ENCODE results near the gene CGB8. TPM values are rescaled to one million over a fixed set of nuclear protein-coding genes. Genes with fewer than 3 reads are reported as not detected.
"Not testable (repeated sequence)": the region's sequence is repeated elsewhere in the genome, so short reads cannot be mapped to it uniquely, and the experiment has no call there.

Gene CGB8
- total RNA-seq, 1 donor = not detected

DNA sequence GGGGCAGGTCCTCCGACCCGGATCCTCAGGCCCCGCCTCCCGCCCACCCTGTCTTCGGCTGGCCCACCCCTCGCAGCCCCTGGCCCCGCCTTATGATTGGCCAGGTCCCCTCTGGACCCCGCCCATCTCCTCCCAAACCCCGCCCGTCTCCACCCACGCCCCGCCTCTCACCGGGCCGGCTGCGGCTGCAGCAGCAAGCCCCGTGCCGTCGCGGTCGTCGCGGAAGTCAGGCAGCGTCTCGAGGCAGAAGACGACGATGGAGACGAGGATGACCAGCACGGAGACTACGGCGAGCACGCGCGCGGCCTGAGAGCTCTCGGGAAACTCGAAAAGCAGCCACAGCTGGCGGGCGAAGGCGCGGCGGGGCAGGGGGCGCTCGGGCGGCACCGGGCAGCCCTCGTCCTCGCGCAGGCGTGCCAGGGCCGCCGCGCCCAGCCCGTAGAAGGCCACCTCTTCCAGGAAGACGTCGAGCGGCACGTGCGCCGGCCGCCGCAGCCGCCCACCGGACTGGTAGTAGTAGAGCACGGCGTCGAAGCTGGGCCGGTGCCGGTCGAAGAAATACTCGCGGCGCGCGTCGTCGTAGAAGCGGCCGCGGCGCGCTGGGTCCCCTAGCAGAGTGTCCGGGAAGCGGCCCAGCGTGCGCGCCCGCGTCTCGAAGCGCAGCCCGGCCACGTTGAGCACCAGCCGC lies 23.1 kb upstream of the CGB8 start:
- no peaks in the 10 kb centered on the region for H3K4me1 ChIP-seq (ENCODE audit: insufficient read depth, low read length)
- no peak overlapping the region for H3K4me3 ChIP-seq (ENCODE audit: low read length)
- H3K27me3 ChIP-seq (ENCODE audit: insufficient read depth, low read length) = peaks cover 29% of the 10 kb centered on the region
- H3K9me3 ChIP-seq (ENCODE audit: low read depth, low read length) = no peaks in the 10 kb centered on the region

DNA sequence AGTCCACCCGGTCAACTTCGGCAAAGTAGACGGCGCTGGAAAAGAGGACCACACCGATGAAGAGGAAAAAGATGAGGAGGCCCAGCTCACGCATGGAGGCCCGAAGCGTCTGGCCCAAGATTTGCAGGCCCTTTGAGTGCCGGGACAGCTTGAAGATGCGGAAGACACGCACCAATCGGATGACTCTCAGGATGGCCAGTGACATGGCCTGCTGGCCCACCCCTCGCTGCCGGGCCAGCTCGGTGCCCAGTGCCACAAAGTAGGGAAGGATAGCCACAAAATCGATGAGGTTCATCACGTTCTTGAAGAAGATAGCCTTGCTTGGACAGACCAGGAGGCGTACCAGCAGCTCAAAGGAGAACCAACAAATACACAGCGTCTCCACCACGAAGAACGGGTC lies 21.5 kb upstream of the CGB8 start:
- Histone ChIP-seq H3K4me3 (ENCODE audit: low read length) (no peak overlapping the region), H3K9me3 (ENCODE audit: low read depth, low read length) (no peaks in the 10 kb centered on the region), H3K4me1 (ENCODE audit: insufficient read depth, low read length) (no peaks in the 10 kb centered on the region), H3K27me3 (ENCODE audit: insufficient read depth, low read length) (peaks cover 40% of the 10 kb centered on the region)

DNA sequence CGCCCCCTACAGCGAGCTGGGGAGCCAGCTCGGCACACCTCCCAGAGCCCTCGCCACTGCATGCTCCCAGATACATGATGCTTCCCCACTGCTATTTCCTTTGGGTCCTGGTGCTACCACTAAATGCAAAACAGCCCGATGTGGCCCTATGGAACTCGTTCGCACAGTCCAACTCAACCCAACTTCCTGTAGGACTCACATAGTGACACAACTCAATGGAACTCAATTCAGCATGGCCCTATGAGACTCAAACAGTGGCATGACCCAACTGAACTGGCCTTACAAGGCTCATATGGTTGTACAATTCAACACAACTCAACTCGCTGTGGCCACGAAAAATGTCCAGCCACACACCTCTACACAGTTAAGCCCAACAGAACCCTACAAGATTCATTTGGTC lies 20.1 kb upstream of the CGB8 start:
- Histone ChIP-seq H3K27me3 (ENCODE audit: insufficient read depth, low read length) (peaks cover 42% of the 10 kb centered on the region), H3K4me3 (ENCODE audit: low read length) (no peak overlapping the region), H3K9me3 (ENCODE audit: low read depth, low read length) (no peaks in the 10 kb centered on the region), H3K4me1 (ENCODE audit: insufficient read depth, low read length) (no peaks in the 10 kb centered on the region)

DNA sequence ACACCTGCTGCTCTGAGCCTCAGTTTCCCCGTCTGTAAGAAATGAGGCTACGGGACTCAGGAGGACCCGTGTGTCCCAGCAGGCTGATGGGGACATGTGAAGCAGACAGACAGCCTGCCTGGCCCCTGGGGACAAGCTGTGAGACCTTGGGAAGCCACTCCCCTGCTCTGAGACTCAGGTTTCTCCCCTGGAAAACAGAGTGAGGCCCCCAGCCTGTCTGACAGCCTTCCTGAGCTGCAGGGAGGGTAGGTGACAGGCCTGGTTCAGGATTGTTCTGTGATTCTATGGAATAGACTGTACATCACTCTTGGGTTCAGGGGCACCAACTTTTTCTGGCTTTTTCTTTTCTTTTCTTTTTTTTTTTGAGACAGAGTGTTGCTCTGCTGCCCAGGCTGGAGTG lies 18.6 kb upstream of the CGB8 start:
- Histone ChIP-seq H3K27me3 (ENCODE audit: insufficient read depth, low read length) (peaks cover 30% of the 10 kb centered on the region), H3K4me1 (ENCODE audit: insufficient read depth, low read length) (no peaks in the 10 kb centered on the region), H3K4me3 (ENCODE audit: low read length) (no peak overlapping the region), H3K9me3 (ENCODE audit: low read depth, low read length) (no peaks in the 10 kb centered on the region)

DNA sequence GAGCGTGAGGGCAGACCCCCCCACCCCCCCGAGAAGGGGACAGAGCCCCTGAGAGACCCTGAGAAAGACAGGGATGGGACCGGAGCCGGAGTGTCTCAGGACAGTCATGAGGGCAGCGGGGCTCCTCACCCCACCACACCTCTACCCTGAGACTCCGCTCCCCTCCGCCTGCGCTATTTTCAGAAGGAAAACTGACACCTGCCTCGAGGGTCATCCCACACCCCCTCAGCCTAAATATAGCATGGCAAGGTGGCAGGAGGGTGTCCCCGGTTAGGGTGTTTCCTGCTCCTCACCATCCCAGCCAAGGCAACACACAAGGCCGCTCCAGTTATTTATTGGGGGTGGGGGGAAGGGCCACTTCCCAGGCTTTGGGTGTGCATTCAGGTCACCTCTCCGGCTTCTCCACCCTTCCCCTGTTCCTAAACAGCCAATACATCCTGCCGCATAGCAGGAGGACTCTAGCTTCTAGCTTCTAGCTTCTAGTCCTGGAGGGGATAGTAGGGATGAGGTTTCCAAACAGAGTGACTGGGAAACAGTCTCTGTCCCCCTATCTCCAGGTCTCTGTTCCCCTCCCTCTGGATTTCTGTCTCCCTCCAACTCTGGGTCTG lies 17.1 kb upstream of the CGB8 start:
- H3K27me3 ChIP-seq (ENCODE audit: insufficient read depth, low read length) = peaks cover 29% of the 10 kb centered on the region
- H3K4me1 ChIP-seq (ENCODE audit: insufficient read depth, low read length) = no peaks in the 10 kb centered on the region
- H3K9me3 ChIP-seq (ENCODE audit: low read depth, low read length) = no peaks in the 10 kb centered on the region
- H3K4me3 ChIP-seq (ENCODE audit: low read length) = no peak overlapping the region

- Histone ChIP-seq H3K9me3 (ENCODE audit: low read depth, low read length) (no peaks in the 10 kb centered on the region), H3K4me1 (ENCODE audit: insufficient read depth, low read length) (no peaks in the 10 kb centered on the region), H3K27me3 (ENCODE audit: insufficient read depth, low read length) (peaks cover 32% of the 10 kb centered on the region), H3K4me3 (ENCODE audit: low read length) (no peak within 1 kb of the TSS)
Observed at GRCh38 chr19:49064768-49065611, 16.1 kb upstream of the CGB8 start, which contains the start of gene NTF4. TSS of gene NTF4 (minus strand) at chr19:49064818. CDS start at chr19:49061997, 2,821 bp downstream.

DNA sequence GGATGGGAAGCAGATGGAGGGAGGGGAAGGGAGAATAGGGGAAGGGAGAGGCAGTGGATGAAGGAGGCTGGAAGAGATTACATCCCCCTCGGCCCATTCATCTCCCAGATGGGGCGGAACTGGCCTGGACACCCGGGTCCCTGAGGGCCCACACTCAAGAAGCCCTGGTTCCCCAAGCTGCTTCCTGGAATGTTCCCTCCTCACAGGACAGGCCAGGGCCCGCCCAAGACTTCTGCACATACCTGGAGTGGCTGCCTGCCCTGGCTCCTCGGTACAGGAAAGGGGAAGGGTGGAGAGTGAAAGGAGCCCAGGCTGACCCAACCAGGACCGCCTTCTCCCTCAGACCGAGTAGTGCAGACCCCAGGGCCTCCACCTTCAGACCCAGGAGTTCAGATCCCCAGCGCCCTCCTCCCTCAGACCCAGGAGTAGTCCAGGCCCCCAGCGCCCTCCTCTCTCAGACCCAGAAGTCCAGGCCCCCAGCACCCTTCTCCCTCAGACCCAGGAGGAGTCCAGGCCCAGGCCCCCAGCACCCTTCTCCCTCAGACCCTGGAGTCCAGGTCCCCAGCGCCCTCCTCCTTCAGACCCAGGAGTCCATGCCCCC lies 15.2 kb upstream of the CGB8 start:
- Histone ChIP-seq H3K9me3 (ENCODE audit: low read depth, low read length) (no peaks in the 10 kb centered on the region), H3K27me3 (ENCODE audit: insufficient read depth, low read length) (peaks cover 31% of the 10 kb centered on the region)

DNA sequence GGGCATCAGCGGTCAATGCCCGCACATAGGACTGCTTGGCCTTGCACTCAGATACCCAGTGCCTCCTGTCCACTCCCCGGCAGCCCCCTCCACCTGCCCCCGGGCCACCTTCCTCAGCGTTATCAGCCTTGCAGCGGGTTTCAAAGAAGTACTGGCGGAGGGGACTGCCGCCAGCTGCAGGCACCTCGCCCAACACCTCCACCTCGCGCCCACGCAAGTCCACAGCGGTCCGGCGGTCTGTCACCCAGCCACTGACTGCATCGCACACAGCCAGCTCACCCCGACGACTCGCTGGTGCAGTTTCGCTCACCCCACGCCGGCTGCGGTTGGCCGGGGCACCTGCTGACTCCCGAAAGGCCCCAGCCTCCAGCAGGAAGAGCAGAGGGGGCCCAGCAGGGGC lies 12.5 kb upstream of the CGB8 start:
- H3K27me3 ChIP-seq (ENCODE audit: insufficient read depth, low read length) = peaks cover 38% of the 10 kb centered on the region

More for the DNA sequence above, 15.2 kb upstream of the CGB8 start:
- no peaks in the 10 kb centered on the region for H3K4me1 ChIP-seq (ENCODE audit: insufficient read depth, low read length)
- H3K4me3 ChIP-seq (ENCODE audit: low read length) = no peak overlapping the region

DNA sequence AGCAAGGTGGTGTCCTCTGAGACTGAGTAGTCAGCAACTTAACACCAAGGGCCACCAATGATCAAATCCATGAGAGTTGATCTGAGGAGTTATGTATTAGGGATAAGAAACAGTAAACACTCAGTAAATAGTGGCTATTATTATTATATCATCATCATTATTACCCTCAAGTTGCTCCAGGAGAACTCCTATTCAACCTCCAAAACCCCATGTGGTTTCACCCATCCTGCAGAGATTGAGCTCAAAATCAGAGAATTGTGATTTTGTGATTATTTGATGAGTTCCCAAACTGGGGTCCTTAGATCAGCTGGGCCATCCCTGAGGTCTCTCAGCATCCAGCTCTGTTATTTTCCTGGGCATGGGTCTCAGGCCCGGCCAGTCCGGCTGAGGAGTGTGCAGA lies 12.1 kb upstream of the CGB8 start:
- peaks cover 38% of the 10 kb centered on the region for H3K27me3 ChIP-seq (ENCODE audit: insufficient read depth, low read length)
- H3K9me3 ChIP-seq (ENCODE audit: low read depth, low read length) = no peaks in the 10 kb centered on the region
- peaks cover 19% of the 10 kb centered on the region for H3K4me1 ChIP-seq (ENCODE audit: insufficient read depth, low read length)
- no peak overlapping the region for H3K4me3 ChIP-seq (ENCODE audit: low read length)

More for the DNA sequence above, 12.5 kb upstream of the CGB8 start:
- Histone ChIP-seq H3K4me1 (ENCODE audit: insufficient read depth, low read length) (peaks cover 15% of the 10 kb centered on the region), H3K4me3 (ENCODE audit: low read length) (no peak overlapping the region), H3K9me3 (ENCODE audit: low read depth, low read length) (no peaks in the 10 kb centered on the region)

GRCh38 chr19:49059053-49059452 lies 10.1 kb upstream of the CGB8 start:
- H3K27me3 ChIP-seq (ENCODE audit: insufficient read depth, low read length) = peaks cover 38% of the 10 kb centered on the region
- peaks cover 22% of the 10 kb centered on the region for H3K4me1 ChIP-seq (ENCODE audit: insufficient read depth, low read length)
- no peak overlapping the region for H3K4me3 ChIP-seq (ENCODE audit: low read length)

DNA sequence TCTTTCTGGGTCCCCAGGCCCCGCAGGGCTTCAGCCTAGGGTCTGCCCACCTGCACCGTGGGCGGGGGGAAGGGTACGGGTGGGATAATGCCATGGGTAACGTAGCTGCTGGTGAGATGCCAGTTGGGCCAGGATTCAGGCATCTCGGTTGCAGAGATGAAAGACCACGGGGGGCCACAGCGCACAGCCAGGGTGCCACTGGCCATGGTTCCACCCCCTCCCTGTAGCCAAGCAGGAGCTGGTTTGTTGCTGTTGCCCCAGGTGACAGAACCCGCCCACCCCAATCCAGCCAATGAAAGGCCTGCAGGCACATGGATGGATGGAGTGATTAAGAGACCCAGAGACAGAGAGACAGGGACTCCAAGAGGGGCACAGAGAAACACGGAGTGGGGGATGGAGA lies 9.7 kb upstream of the CGB8 start:
- H3K4me3 ChIP-seq (ENCODE audit: low read length) = no peak overlapping the region
- no peaks in the 10 kb centered on the region for H3K9me3 ChIP-seq (ENCODE audit: low read depth, low read length)
- H3K27me3 ChIP-seq (ENCODE audit: insufficient read depth, low read length) = peaks cover 36% of the 10 kb centered on the region
- peaks cover 22% of the 10 kb centered on the region for H3K4me1 ChIP-seq (ENCODE audit: insufficient read depth, low read length)

More at GRCh38 chr19:49059053-49059452, 10.1 kb upstream of the CGB8 start:
- H3K9me3 ChIP-seq (ENCODE audit: low read depth, low read length) = no peaks in the 10 kb centered on the region

DNA sequence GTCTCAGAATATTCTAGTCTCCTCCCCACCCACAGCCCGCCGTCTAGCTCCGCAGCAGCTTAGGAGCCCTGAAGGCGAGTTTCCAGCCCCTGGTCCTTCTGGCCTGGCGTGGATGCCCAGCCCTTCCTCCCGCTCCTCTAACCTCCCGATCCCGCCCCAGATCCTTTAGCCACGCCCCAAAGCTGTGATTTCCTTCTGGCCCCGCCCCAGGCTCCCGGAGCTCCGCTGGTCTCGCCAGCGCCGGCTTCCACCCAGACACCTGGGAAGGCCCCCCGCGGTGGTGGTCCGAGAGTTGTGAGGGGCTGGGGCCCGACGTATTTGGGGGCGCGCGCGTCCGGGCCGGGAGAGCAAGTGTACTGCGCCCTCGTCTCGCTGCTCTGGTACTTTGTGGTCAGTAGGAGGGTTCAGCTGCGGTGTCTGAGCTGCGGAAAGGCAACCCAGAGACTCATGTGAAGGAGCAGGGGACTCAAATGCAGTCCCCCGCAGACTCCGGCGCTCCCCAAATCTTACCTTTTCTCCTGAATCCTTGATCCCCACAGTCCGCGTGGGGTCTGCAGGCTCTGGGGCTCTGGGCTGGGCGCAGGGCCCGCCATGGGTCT lies 8.8 kb upstream of the CGB8 start, which contains the start of gene CGB7:
Gene CGB7 (minus strand): TSS at position 114 of the 599 bp plus-strand sequence. CDS start 2,374 bp downstream, outside the sequence.
- no peak within 1 kb of the TSS for H3K4me3 ChIP-seq (ENCODE audit: low read length)
- peaks cover 22% of the 10 kb centered on the region for H3K4me1 ChIP-seq (ENCODE audit: insufficient read depth, low read length)
- H3K27me3 ChIP-seq (ENCODE audit: insufficient read depth, low read length) = peaks cover 36% of the 10 kb centered on the region

GRCh38 chr19:49056902-49057596 lies 8.1 kb upstream of the CGB8 start:
- H3K9me3 ChIP-seq (ENCODE audit: low read depth, low read length); H3K4me3 ChIP-seq (ENCODE audit: low read length): not testable (repeated sequence)
- Histone ChIP-seq H3K4me1 (ENCODE audit: insufficient read depth, low read length) (peaks cover 22% of the 10 kb centered on the region), H3K27me3 (ENCODE audit: insufficient read depth, low read length) (peaks cover 36% of the 10 kb centered on the region)

More for the DNA sequence above, 8.8 kb upstream of the CGB8 start, which contains the start of gene CGB7:
- H3K9me3 ChIP-seq (ENCODE audit: low read depth, low read length) = no peaks in the 10 kb centered on the region
